Astrocyte of the cerebellum (primary cell): ENCODE measurements around the gene GRK4.
A peak's percentile ranks its signal among the peaks of the same experiment; 100 is the strongest.

Experiments used
- DNase-seq: peaks from one replicate; pipeline ENCODE4 v3.0.0-alpha.2; 2011; ENCODE audit warnings: low read depth
- H3K4me3 ChIP-seq: 2 replicates; pipeline ENCODE4 v1.5.1; 2011; ENCODE audit warnings: mild to moderate bottlenecking, low read depth, low read length, moderate library complexity
- in situ Hi-C: cut with HindIII; loops from 2 replicates; pipeline ENCODE4 v1.10.0; 2017; ENCODE audit warnings: low sequenced_read_pairs
- TF ChIP-seq, protein P1 (sequence below): IDR thresholded peaks from 2 replicates; pipeline ENCODE4 v1.5.1; 2012; ENCODE audit warnings: low read length, low read depth, moderate library complexity, mild to moderate bottlenecking; ENCODE audit errors: missing control alignments

GRK4 gene

DNA sequence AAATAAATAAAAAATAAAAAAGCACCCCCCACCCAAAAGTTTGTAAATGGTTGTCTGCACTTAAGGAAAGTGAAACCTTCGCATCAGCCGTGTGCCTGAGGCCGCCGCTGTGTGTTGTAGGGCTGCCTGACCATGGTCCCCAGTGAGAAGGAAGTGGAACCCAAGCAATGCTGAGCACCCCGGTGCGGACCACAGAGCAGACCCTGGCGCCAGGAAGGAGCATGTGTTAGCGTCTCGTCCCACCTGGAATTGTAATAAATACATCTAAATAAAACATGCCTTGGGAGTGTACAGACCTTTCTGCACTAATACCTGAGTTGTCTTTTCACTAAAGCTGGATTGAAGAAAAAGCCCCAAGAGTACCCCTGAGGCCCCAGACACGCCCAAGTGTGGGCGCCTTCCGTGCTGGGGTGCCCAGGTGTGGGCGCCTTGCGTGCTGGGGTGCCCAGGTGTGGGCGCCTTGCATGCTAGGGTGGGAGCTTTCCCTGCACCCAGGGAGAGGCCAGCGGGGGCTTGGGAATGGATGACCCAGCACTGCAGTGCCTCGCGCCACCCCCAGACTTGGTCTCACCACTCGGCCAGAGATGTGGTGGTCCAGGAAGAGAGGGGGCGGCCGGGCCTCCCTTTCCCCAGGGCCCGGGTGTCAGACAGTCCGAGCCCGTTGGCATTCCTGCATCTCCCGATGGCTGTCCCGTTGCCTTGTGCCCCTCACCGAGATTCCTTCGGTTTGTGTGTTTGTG lies 77.3 kb downstream of the GRK4 start:
- TF ChIP-seq, protein P1, sequence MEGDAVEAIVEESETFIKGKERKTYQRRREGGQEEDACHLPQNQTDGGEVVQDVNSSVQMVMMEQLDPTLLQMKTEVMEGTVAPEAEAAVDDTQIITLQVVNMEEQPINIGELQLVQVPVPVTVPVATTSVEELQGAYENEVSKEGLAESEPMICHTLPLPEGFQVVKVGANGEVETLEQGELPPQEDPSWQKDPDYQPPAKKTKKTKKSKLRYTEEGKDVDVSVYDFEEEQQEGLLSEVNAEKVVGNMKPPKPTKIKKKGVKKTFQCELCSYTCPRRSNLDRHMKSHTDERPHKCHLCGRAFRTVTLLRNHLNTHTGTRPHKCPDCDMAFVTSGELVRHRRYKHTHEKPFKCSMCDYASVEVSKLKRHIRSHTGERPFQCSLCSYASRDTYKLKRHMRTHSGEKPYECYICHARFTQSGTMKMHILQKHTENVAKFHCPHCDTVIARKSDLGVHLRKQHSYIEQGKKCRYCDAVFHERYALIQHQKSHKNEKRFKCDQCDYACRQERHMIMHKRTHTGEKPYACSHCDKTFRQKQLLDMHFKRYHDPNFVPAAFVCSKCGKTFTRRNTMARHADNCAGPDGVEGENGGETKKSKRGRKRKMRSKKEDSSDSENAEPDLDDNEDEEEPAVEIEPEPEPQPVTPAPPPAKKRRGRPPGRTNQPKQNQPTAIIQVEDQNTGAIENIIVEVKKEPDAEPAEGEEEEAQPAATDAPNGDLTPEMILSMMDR = no peak
- in situ Hi-C loops = no loop called here
- no peak overlapping the region for H3K4me3 ChIP-seq
- no peak for DNase-seq

DNA sequence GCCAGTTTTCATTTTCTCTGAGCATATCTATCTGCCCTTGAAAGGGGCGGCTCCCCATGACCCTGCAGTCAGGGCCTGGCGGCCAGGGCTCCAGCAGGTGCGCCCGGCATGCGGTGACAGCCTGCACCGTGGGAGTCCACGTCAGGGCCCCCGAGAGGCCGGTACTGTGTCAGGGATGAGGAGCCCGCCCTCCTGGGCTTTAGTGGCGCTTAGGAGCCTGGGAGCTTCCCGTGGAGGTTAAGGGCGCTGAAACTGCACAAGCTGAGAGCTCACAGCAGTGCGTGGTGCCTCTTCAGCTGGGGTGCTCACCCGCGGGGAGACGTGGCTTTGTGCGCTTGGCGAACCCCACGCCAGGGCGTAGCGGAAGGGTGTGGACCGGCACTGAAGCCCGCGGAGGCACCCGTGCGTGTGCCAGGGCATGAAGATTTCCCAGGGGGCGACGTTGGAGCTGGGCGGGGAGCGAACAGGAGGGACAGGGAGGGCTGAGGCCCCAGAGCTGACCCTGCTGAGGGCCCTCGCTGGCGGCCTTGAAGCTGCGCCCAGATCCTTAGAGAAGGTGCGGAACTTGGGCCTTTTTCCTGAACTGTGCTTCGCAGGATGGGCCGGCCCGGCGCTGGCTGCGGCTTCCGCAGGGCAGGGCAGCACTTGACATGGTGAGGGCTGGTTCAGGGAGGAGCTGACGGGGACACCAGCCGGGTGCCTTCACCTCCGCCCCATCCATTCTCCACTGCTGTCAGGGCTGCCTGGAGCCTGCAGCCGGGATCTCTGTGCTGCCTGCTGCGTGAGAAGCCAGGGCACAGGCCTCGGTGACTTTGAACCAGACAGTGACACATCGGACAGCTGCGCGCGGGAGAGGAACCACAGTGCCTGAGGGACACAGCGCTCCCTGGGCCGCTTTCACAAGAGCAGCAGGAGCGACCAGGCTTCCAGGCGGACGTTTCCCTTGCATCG lies 78.1 kb downstream of the GRK4 start:
- peak overlapping the region; percentile 19 for H3K4me3 ChIP-seq
- in situ Hi-C loops = no loop called here
- TF ChIP-seq, protein P1 = no peak
- no peak for DNase-seq

DNA sequence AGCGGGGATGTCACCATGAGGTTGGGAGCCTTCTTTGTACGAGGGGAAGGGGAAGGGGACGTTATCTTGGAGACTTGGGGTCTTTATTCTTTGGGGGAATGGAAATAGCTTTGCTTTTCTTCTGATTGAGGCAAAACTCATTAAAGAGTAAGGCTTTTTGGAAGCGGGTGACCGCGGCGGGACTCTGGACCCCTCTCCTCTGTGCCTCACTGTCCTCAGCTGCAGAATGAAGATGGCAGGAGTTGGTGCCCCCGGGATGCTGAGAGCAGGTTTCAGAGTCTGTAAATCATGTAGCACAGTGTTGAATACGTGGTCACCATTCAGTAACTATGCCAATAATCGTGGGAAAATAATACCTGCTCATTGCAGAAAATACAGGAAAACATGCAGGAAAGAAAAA lies 78.9 kb downstream of the GRK4 start:
- no peak for DNase-seq
- H3K4me3 ChIP-seq = no peak overlapping the region
- in situ Hi-C loops = no loop called here
- TF ChIP-seq, protein P1 = no peak

DNA sequence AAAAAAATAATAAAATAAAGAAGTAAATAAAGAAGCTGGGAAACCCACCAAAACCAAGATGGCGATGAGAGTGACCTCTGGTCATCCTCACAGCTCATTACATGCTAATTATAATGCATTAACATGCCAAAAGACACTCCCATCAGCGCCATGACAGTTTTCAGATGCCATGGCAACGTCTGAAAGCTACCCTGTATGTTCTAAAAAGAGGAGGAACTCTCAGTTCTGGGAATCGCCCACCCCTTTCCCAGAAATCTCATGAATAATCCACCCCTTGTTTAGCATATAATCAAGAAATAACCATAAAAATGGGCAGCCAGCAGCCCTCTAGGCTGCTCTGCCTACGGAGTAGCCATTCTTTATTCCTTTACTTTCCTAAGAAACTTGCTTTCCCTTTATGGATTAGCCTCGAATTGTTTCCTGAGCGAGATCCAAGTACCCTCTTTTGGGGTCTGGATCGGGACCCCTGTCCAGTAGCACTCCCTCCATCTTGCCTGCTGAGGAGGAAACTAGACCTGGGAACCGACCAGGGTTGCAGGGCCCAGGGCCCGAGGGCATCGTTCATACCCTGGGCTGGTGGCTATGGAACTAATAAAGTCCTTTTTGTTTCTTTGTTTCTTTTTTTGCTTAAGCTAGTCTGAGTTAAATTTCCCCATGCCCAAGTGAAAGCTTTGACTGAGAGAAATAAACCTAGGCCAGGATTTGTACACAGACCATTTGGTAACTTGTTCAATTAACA lies 80.1 kb downstream of the GRK4 start:
- no peak for DNase-seq
- H3K4me3 ChIP-seq = no peak overlapping the region
- in situ Hi-C loops = no loop called here

DNA sequence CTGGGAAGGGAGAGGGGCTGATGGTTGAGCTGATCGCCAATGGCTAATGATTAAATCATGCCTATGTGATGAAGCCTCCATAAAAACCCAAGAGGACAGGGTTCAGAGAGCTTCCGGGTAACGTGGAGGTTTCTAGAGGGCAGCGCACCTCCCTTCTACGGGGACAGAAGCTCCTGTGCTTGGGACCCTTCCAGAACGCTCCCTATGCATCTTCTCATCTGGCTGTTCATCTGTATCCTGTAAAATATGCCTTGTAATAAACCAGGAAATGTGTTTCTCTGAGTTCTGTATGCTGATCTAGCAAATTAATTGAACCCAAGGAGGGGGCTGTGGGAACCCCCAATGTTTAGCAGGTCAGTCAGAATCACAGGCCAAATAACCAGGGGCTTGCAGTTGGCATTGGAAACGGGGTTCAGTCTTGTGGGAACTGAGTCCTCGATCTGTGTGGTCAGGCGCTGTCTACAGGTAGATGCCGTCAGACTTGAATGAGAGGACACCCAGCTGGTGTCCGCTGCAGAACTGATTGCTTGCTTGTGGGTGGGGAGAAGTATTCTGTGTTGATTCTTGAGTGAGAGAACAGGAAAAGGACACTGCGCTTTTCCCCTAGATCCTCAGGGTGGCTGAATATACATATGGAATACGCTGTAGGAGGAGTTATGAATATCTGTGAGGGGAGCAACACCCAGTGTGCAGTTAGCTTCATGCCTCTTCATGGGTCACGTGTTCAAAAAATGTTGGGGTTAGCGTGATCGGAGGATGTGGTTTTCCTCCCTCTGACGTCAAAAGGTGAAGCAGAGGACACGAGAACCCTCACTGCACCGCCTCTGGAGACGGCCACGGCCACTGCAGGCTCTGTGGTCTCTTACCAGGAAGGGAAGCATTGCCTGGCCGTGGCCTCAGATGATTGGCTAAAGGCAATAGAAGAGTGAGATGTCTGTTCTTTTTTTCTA lies 81.8 kb downstream of the GRK4 start:
- peak; percentile 6 for DNase-seq
- in situ Hi-C loops = no loop called here
- no peak overlapping the region for H3K4me3 ChIP-seq
- TF ChIP-seq, protein P1 = no peak

More for the DNA sequence above, 80.1 kb downstream of the GRK4 start:
- TF ChIP-seq, protein P1 = no peak
